Measurements from ENCODE around the gene ZBTB21. TPM values are rescaled to one million over a fixed set of nuclear protein-coding genes. Genes with fewer than 3 reads are reported as not detected.

Gene ZBTB21
- total RNA-seq, 1 donor from 2014 or later, result 17.8 TPM

GRCh38 chr21:42022091-42022430, 11.9 kb upstream of the ZBTB21 start:
- Histone ChIP-seq H3K9me3 (no peaks in the 10 kb centered on the region), H3K36me3 (no peaks in the 10 kb centered on the region), H3K4me3 (no peak overlapping the region), H3K27ac (no peak overlapping the region), H3K4me1 (no peaks in the 10 kb centered on the region), H3K27me3 (no peaks in the 10 kb centered on the region)
- no peak for ATAC-seq
- DNase-seq, result no peak
- intact Hi-C loops (cut with DNase I), result no loop called here
- no peak for TF ChIP-seq CTCF (IDR thresholded peaks at IDR 0.05)

- no peaks in the 10 kb centered on the region for H3K36me3 ChIP-seq
- no peak overlapping the region for H3K27ac ChIP-seq
- no peaks in the 10 kb centered on the region for H3K4me1 ChIP-seq
- no peak for TF ChIP-seq CTCF (IDR thresholded peaks at IDR 0.05)
- intact Hi-C loops (cut with DNase I), result no loop called here
- DNase-seq (no peak), ATAC-seq (no peak)
- H3K4me3 ChIP-seq, result no peak overlapping the region
- no peaks in the 10 kb centered on the region for H3K27me3 ChIP-seq
- H3K9me3 ChIP-seq, result no peaks in the 10 kb centered on the region
Measured at GRCh38 chr21:42021371-42022090, 11.4 kb upstream of the ZBTB21 start.

GRCh38 chr21:42019706-42020105, 9.5 kb upstream of the ZBTB21 start:
- H3K36me3 ChIP-seq, result no peaks in the 10 kb centered on the region
- TF ChIP-seq CTCF (IDR thresholded peaks at IDR 0.05), result no peak
- no peak overlapping the region for H3K27ac ChIP-seq
- no peak overlapping the region for H3K4me3 ChIP-seq
- H3K27me3 ChIP-seq, result no peaks in the 10 kb centered on the region
- no peaks in the 10 kb centered on the region for H3K9me3 ChIP-seq
- H3K4me1 ChIP-seq, result no peaks in the 10 kb centered on the region
- DNase-seq (no peak), ATAC-seq (no peak)
- intact Hi-C loops (cut with DNase I), result no loop called here

GRCh38 chr21:42019101-42019605, 9.0 kb upstream of the ZBTB21 start:
- no peaks in the 10 kb centered on the region for H3K9me3 ChIP-seq
- H3K27me3 ChIP-seq, result no peaks in the 10 kb centered on the region
- H3K4me1 ChIP-seq, result no peaks in the 10 kb centered on the region
- no peak for ATAC-seq
- H3K36me3 ChIP-seq, result no peaks in the 10 kb centered on the region
- TF ChIP-seq CTCF (IDR thresholded peaks at IDR 0.05), result no peak
- intact Hi-C loops (cut with DNase I), result no loop called here
- no peak overlapping the region for H3K27ac ChIP-seq
- H3K4me3 ChIP-seq, result no peak overlapping the region
- DNase-seq, result no peak

GRCh38 chr21:42017022-42017421, 6.9 kb upstream of the ZBTB21 start:
- Histone ChIP-seq H3K4me1 (no peaks in the 10 kb centered on the region), H3K27me3 (no peaks in the 10 kb centered on the region), H3K9me3 (no peaks in the 10 kb centered on the region), H3K27ac (no peak overlapping the region), H3K36me3 (no peaks in the 10 kb centered on the region), H3K4me3 (no peak overlapping the region)
- no peak for TF ChIP-seq CTCF (IDR thresholded peaks at IDR 0.05)
- ATAC-seq, result no peak
- no peak for DNase-seq
- intact Hi-C loops (cut with DNase I), result no loop called here

All from upper lobe of right lung (tissue), 1 donor.